Activated naive CD4-positive, alpha-beta T cell (primary cell): Measurements from ENCODE around the gene NOXO1.
"Not testable (repeated sequence)": the region's sequence is repeated elsewhere in the genome, so short reads cannot be mapped to it uniquely, and the experiment has no call there.

Experiments
- DNase-seq, 4 experiments: peaks; one replicate each; lab custom pipeline; 2025; lab: John Stamatoyannopoulos, UW

The NOXO1 gene

GRCh38 chr16:1941162-1942046, 39.9 kb downstream of the NOXO1 start:
- no peak for DNase-seq

- no peak for DNase-seq
Measured at GRCh38 chr16:1940273-1941161, 40.8 kb downstream of the NOXO1 start.

- not testable (repeated sequence) for DNase-seq
Measured at GRCh38 chr16:1939833-1940232, 41.4 kb downstream of the NOXO1 start.

- DNase-seq: no peak
Measured at GRCh38 chr16:1938910-1939309, 42.4 kb downstream of the NOXO1 start.

- DNase-seq: no peak
Measured at GRCh38 chr16:1938316-1938715, 43.0 kb downstream of the NOXO1 start.

GRCh38 chr16:1936945-1937479, 44.3 kb downstream of the NOXO1 start:
- DNase-seq: no peak

- DNase-seq: no peak
Measured at GRCh38 chr16:1933097-1933661, 48.1 kb downstream of the NOXO1 start.

- DNase-seq: no peak
Measured at GRCh38 chr16:1932050-1933028, 48.9 kb downstream of the NOXO1 start.

GRCh38 chr16:1930338-1930720, 50.9 kb downstream of the NOXO1 start:
- DNase-seq: no peak

- peak; percentile 88 to 96 (median 93) for DNase-seq
Measured at GRCh38 chr16:1929578-1930337, 51.5 kb downstream of the NOXO1 start.

GRCh38 chr16:1929105-1929504, 52.2 kb downstream of the NOXO1 start:
- no peak for DNase-seq
